ENCODE data around the gene KCNMA1.

The KCNMA1 gene

DNA sequence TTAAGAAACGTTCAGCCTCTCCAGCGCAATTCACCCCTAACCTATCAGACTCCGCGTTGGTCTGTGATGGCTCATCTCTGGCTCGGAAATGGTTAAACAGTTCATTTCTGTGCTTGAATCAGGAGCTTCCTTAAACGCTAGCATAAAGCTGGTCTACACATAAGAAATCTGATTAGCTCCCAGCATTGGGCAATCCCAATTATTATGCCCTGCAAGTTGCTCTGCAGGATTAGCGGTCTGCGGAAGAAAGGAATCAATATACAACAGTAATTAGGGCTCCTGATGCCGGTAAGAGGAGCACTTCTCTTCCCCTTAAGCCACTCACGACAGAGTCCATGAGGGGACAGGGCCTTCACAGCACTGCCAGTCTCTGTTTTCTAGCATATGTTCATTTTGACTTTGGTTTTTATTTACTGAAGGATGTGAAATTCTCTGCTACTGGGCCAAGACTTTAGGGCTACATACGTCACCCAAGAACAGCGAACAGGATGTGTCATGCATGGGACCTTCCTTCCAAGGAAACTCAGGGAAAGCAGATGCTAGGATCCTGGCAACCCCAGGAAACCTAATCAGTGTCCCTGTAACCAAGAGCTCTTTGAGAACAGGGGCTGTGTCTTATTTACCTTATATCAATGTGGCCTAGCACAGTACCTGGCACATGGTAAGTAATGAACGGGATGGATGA, 324.4 kb downstream of the KCNMA1 start:
- no peak for DNase-seq

GRCh38 chr10:77311186-77311585, 326.4 kb downstream of the KCNMA1 start:
- no peak for DNase-seq

- no peak for DNase-seq
These were observed 327.2 kb downstream of the KCNMA1 start for GRCh38 chr10:77310288-77310840.

DNA sequence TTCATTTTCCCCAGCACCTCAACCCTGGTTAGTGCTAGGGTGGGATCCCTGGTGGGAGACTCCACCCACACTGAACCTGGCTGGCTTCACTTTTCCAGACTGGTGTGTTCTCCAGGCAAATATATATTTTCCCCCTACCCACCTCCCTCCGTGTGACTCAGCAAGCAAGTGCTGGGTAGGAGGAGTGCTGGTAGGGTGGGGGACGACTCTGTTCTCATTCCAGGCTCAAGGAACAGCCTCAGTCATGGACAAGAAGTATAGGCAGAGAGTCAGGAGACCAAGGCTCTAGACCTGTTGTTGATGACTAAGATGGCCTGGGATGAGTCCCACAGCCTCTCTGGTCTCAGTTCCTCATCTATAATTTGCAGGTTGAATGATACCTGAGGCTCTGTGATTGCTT, 328.1 kb downstream of the KCNMA1 start:
- DNase-seq: no peak

GRCh38 chr10:77309092-77309491, 328.5 kb downstream of the KCNMA1 start:
- no peak for DNase-seq

DNA sequence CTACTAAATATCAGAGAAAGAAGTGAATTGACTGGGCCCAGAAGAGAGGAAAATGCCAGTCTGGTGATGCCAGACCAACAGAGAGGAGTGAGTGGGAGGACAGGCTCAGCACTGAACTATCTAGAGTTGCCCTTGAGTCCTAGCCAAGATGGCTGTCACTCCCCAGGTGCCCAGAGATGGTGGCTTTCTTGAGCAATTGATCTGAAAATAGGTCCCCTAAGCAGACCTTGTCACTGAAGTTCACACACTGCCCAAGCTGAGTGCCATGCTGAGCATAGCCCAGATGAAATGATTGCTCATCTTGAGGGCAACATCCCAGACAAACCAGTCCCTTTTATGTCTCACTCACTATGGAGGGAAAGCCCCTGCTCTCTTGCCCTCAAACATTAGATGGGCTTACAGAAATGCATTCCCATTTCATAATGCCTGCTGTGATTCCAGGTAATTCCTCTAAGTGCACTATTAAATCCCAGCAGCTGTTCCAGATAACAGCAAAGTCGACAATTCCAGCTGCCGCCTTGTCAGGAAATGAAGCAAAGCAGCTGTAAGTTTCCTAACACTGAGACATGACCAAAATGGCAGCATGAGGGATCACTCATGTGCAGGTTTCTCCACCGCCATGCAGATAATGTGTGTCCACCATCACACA, 329.4 kb downstream of the KCNMA1 start:
- no peak for DNase-seq

- no peak for DNase-seq
These were observed 330.9 kb downstream of the KCNMA1 start for GRCh38 chr10:77306666-77307065.

- no peak for DNase-seq
These were observed 331.7 kb downstream of the KCNMA1 start for GRCh38 chr10:77305650-77306632.

DNA sequence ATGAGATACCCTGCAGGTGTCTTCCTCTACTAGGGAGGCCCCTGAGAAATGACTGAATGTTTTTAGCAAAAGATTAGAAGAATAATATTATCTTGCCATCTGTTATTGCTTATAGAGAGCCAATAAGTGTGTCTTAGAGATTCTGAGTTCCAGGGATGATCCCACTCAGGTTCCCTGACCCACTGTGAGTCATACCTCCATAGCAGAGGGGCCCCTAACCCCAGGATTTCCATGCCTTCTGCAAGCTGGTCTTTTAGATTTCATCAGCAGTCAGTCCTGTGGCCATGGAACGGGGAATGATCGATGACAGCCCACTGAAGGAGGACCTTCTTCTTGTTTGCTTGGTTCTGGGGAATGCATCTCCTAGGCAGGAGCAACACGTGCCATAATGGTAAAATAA, 333.4 kb downstream of the KCNMA1 start:
- DNase-seq: no peak

GRCh38 chr10:77301305-77301730, 336.3 kb downstream of the KCNMA1 start:
- DNase-seq: no peak

GRCh38 chr10:77300682-77301302, 336.8 kb downstream of the KCNMA1 start:
- DNase-seq: no peak

DNA sequence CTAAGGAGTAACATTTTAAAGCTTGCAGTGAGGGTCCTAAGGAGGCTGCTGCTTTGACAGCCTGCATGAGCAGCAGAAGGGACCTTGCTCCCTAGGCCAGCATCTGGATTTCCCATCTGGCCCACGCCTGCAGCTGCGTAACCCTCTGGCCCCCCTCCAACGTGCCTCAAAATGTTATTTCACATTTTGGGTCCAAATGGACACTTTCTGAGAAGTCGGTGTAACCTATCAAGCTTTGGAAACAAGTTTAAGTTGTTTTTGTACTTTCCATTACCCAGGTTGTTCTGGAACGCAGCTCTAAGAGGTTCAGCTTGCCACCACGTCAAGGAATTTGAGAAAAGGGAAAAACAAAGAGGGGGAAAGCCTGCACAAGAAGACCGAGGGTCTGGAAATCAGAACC, 338.3 kb downstream of the KCNMA1 start:
- no peak for DNase-seq

GRCh38 chr10:77297393-77297739, 340.2 kb downstream of the KCNMA1 start:
- no peak for DNase-seq

DNA sequence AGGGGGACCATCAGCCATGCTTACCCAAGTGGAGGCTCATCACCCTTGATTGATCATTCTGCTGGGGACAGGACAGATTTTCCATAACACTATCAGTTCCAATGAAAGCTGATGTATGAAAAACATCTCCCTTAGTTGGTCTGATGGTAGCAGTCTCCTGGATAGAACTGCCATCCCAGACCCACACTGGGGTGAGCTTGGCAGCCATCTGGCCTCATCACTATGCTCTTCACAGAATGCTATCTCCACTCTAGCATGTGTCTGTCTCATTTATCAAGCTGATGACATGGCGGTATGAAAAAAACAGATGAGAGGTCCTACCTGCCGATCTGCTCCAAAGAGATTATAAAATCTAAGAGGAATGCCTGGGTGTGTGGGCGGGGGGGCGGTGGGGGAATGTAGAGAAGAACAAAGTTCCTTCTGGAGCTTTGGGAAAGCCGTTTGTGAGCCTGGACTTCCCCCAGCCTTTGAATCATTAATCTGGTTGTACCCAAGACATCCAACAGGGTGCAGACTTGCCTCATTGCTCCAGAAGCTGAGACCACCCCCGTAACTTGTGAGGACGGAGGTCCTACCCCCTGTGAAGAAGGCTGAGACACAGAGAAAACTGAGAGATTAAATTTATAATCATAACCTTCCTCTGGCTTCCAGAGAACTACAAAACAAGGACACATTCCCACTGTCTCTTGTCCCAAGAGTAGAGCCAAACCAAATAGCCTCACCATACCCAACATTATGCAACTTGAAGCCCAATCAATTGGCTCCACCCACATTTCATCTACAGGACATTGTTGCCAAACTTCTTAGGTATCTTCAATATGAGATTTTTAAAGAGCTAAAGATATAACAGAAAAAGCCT, 340.8 kb downstream of the KCNMA1 start:
- no peak for DNase-seq

DNA sequence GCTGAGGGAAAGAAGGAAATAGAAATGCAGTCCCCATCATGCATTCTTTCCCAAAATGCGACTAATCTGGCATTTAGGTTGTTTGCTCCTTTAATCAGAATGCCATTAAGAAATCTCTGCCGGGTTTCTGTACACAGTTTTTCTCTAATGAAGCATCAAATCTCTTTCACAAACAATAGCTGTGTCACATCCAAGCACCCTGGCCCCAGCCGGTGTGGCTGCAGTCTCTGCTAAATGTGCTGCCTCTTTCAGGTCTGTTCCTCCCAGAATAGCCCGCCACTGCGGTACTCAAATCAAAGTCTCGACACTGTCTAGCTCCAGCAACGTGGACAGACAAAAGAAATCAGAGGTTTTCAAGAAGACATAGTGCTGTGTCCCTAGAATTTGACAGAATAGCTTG, 343.8 kb downstream of the KCNMA1 start:
- DNase-seq: no peak

- no peak for DNase-seq
These were observed 344.3 kb downstream of the KCNMA1 start for GRCh38 chr10:77293347-77293746.

- DNase-seq: no peak
These were observed 345.8 kb downstream of the KCNMA1 start for GRCh38 chr10:77291596-77292505.

DNA sequence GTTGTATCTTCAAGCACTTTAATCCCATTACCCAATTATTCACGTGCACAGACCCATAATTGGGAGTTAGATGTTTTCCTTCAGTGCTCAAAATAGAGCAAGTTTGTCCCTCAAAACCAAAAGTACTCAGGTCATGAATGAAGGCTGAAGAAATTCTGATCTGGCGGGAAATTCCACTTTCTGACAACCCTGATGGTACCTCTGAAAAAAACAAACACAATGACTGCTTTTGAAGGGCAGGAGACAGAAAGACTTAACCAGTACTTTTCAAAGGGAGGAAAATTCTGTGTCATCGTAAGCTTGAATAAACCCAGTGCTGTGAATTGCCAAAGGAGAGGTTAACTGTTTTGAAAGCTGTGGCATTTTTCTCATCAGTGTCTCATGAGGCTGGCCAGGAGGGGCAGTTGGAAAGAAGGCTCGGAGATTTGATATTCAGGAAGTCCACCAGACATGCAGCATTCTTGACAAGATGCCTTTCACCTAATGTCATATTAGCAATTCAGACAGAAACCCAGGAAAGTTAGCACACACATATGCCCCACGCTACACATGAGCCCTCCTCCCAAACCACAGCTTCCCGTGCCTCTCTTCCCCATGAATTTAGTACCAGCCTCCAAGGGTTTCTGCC, 347.0 kb downstream of the KCNMA1 start:
- peak; percentile 3 for DNase-seq

- DNase-seq: no peak
These were observed 347.8 kb downstream of the KCNMA1 start for GRCh38 chr10:77289790-77290189.

GRCh38 chr10:77289027-77289501, 348.5 kb downstream of the KCNMA1 start:
- no peak for DNase-seq

Data from inflammatory macrophage treated with lipopolysaccharide for 4 hours (primary cell).